SK-N-SH (cell line): Measurements from ENCODE around the gene OR2T29. TPM values are rescaled to one million over a fixed set of nuclear protein-coding genes. Genes with fewer than 3 reads are reported as not detected.
"Not testable (repeated sequence)": the region's sequence is repeated elsewhere in the genome, so short reads cannot be mapped to it uniquely, and the experiment has no call there.

Experiments
- CTCF ChIA-PET: fragments of 300-600, 350-600 bp; formaldehyde crosslinking; extraction: SDS; loops from one replicate; lab custom pipeline; 2021; lab: Yijun Ruan, JAX
- POLR2A ChIA-PET: fragments of 350-600 bp; sonication (Branson Sonifier 250); formaldehyde crosslinking; extraction: SDS; loops from one replicate; lab custom pipeline; 2020; ENCODE audit warnings: antibody characterized with exemption, inconsistent platforms; lab: Yijun Ruan, JAX
- DNase-seq: peaks from one replicate; pipeline ENCODE4 v3.0.0; 2012
- H2AFZ ChIP-seq: fragments of 200-600 bp; sonication (generic); 2 replicates; pipeline ENCODE4 v1.8.1; 2016; ENCODE audit warnings: antibody characterized with exemption, mild to moderate bottlenecking, low read depth
- H3F3A ChIP-seq: fragments of 200-600 bp; sonication (generic); replicated peaks from 2 replicates; pipeline ENCODE3; 2016; ENCODE audit warnings: antibody characterized with exemption, mild to moderate bottlenecking; ENCODE audit not compliant: insufficient read depth
- H3K27ac ChIP-seq, 2 experiments: fragments of 200-500 bp in 1 of 2; fragments of 200-600 bp in 1 of 2; sonication (Bioruptor generic) in 1 of 2; sonication (generic), shearing (Covaris generic) in 1 of 2; 2 replicates each; pipeline versions ENCODE4 v1.5.1 to v1.6.1; 2014 to 2016; ENCODE audit warnings: low read depth in 2 of 2, inconsistent platforms in 1 of 2, low read length in 1 of 2, mild to moderate bottlenecking in 1 of 2, mixed read lengths in 1 of 2
- H3K27me3 ChIP-seq: fragments of 200-600 bp; sonication (generic), shearing (Covaris generic); 2 replicates; pipeline ENCODE4 v1.6.1; 2016; ENCODE audit warnings: mixed run types; ENCODE audit not compliant: insufficient read depth
- H3K36me3 ChIP-seq, 2 experiments: fragments of 200-500 bp in 1 of 2; fragments of 200-600 bp in 1 of 2; sonication (Bioruptor generic) in 1 of 2; sonication (generic) in 1 of 2; replicated peaks in 1 of 2; 2 replicates each; pipeline versions ENCODE3 to v1.5.1; 2014 to 2016; ENCODE audit warnings: low read length in 1 of 2, mild to moderate bottlenecking in 1 of 2; ENCODE audit not compliant: insufficient read depth in 2 of 2, control insufficient read depth in 1 of 2
- H3K4me1 ChIP-seq, 2 experiments: fragments of 200-500 bp in 1 of 2; fragments of 200-600 bp in 1 of 2; sonication (Bioruptor generic) in 1 of 2; sonication (generic), shearing (Covaris generic) in 1 of 2; 2 replicates each; pipeline versions ENCODE4 v1.5.1 to v1.6.1; 2014 to 2016; ENCODE audit warnings: low read depth in 1 of 2, low read length in 1 of 2, mixed run types in 1 of 2; ENCODE audit not compliant: insufficient read depth in 2 of 2, control insufficient read depth in 1 of 2
- H3K4me2 ChIP-seq: fragments of 200-600 bp; sonication (generic), shearing (Covaris generic); 2 replicates; pipeline ENCODE4 v1.6.1; 2017; ENCODE audit warnings: mixed run types
- H3K4me3 ChIP-seq, 2 experiments: fragments of 200-500 bp in 1 of 2; fragments of 200-600 bp in 1 of 2; sonication (Bioruptor generic) in 1 of 2; sonication (generic), shearing (Covaris generic) in 1 of 2; 2 replicates each; pipeline versions ENCODE4 v1.5.1 to v1.8.1; 2014 to 2016; ENCODE audit warnings: low read depth in 2 of 2, inconsistent platforms in 1 of 2, low read length in 1 of 2, mild to moderate bottlenecking in 1 of 2, mixed read lengths in 1 of 2, moderate library complexity in 1 of 2
- H3K79me2 ChIP-seq: fragments of 200-600 bp; sonication (generic); 2 replicates; pipeline ENCODE4 v1.8.1; 2017; ENCODE audit warnings: mild to moderate bottlenecking; ENCODE audit not compliant: insufficient read depth
- H3K9ac ChIP-seq: fragments of 200-600 bp; sonication (generic); 2 replicates; pipeline ENCODE4 v1.6.1; 2017; ENCODE audit warnings: mixed run types
- H3K9me2 ChIP-seq: fragments of 200-600 bp; sonication (generic); 2 replicates; pipeline ENCODE4 v1.6.1; 2017; ENCODE audit warnings: mixed run types
- H3K9me3 ChIP-seq: fragments of 200-600 bp; sonication (generic); 2 replicates; pipeline ENCODE4 v1.6.1; 2017; ENCODE audit warnings: mixed run types, mild to moderate bottlenecking, moderate library complexity
- H4K20me1 ChIP-seq: fragments of 200-600 bp; sonication (generic); 2 replicates; pipeline ENCODE4 v1.6.1; 2017; ENCODE audit warnings: mild to moderate bottlenecking, mixed run types; ENCODE audit not compliant: insufficient read depth
- ELF1 ChIP-seq: IDR thresholded peaks from 2 replicates; pipeline ENCODE4 v1.4.0; 2012
- FOXJ3 ChIP-seq: sonication (generic); formaldehyde crosslinking; IDR thresholded peaks from 2 replicates; pipeline ENCODE4 v1.5.1; 2020; ENCODE audit warnings: mild to moderate bottlenecking, missing genetic modification reagents
- MEF2A ChIP-seq: IDR thresholded peaks from 2 replicates; pipeline ENCODE4 v1.4.0; 2012; ENCODE audit warnings: low read depth, borderline replicate concordance
- RAD21 ChIP-seq: IDR thresholded peaks from 2 replicates; pipeline ENCODE4 v1.6.1; 2012; ENCODE audit warnings: mild to moderate bottlenecking, low read length
- RFX5 ChIP-seq: IDR thresholded peaks from 2 replicates; pipeline ENCODE4 v1.6.1; 2012; ENCODE audit warnings: mild to moderate bottlenecking, improper control_type of control experiment, low read length
- RXRA ChIP-seq: IDR thresholded peaks from 2 replicates; pipeline ENCODE4 v1.4.0; 2012; ENCODE audit warnings: low read depth, mild to moderate bottlenecking, borderline replicate concordance
- SIN3A ChIP-seq: IDR thresholded peaks from 2 replicates; pipeline ENCODE4 v1.6.1; 2012; ENCODE audit warnings: low read depth, mild to moderate bottlenecking, low read length, moderate library complexity, borderline replicate concordance
- SMC3 ChIP-seq: IDR thresholded peaks from 2 replicates; pipeline ENCODE4 v1.6.1; 2012; ENCODE audit warnings: low read depth, low read length, improper control_type of control experiment
- WGBS: methylation state at CpG from one replicate; pipeline ENCODE4 v1.1.6; 2017; ENCODE audit warnings: low lambda C conversion rate; 5-methylcytosine and 5-hydroxymethylcytosine counted together
- polyA plus RNA-seq, 3 experiments: library from polyadenylated mRNA; depleted of rRNA; stranded (reverse); fragments of >200 nt; gene quantifications; 2 replicates each; pipeline ENCODE4 v1.2.3, GENCODE V29; 2012
- TF ChIP-seq, protein P1 (sequence below): IDR thresholded peaks from 2 replicates; pipeline ENCODE4 v1.6.1; 2012; ENCODE audit warnings: mild to moderate bottlenecking, low read depth, low read length, moderate library complexity
- TF ChIP-seq, protein P2 (sequence below): IDR thresholded peaks from 2 replicates; pipeline ENCODE4; 2012
- TF ChIP-seq, protein P3 (sequence below): fragments of 150-350 bp; IDR thresholded peaks from 2 replicates; pipeline ENCODE4 v1.6.1; 2016; ENCODE audit warnings: mild to moderate bottlenecking, low read depth, low read length

The OR2T29 gene
- polyA plus RNA-seq, 1 of the 3 experiments (the other 2 are of a cell fraction) = not detected

DNA sequence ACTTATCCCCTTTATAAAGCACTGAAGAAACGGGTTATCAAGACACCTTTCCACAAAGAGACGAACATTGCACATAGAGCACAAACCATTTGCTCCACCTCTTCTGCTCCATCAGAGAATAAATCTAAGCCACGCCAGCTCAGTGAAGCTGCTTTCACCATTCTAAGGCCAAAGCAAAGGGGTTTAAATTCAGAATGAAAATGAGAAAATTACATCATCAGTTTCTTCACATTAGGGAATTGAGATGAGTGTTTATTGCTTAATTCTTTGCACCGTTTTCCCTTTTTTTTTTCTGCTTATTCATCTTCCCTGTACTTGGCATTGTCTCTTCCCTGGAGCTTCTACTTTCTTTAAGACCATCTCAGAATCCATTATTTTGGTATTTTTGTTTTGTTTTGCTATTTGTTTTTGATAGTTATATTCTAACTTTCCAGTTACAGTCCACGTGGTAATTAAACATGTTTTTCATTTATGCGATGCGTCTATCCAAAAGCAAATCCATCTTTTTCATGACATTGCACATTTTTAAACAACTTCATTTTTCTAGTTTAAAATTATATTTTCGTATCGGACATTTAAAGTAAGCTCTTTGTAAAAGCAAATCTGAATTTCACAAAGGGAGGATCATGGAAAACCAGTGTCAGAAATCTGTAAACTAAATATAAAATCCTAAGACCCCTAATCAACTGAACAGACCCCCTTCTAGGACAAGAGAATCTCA, 13.8 kb upstream of the OR2T29 start:
- DNase-seq = no peak
- no peaks in the 10 kb centered on the region; a peak in 1 of 4 replicates for H3K4me1 ChIP-seq
- no peak overlapping the region for H2AFZ ChIP-seq
- ChIA-PET POLR2A (no interaction called here), CTCF (no interaction called here)
- H3K4me3 ChIP-seq = no peak overlapping the region
- H3K27me3 ChIP-seq = no peaks in the 10 kb centered on the region
- no peak overlapping the region for H3K4me2 ChIP-seq
- H4K20me1 ChIP-seq = no peaks in the 10 kb centered on the region
- H3K9ac ChIP-seq = no peak overlapping the region
- no peaks in the 10 kb centered on the region for H3K36me3 ChIP-seq
- no peaks in the 10 kb centered on the region for H3K79me2 ChIP-seq
- TF ChIP-seq, protein P1, sequence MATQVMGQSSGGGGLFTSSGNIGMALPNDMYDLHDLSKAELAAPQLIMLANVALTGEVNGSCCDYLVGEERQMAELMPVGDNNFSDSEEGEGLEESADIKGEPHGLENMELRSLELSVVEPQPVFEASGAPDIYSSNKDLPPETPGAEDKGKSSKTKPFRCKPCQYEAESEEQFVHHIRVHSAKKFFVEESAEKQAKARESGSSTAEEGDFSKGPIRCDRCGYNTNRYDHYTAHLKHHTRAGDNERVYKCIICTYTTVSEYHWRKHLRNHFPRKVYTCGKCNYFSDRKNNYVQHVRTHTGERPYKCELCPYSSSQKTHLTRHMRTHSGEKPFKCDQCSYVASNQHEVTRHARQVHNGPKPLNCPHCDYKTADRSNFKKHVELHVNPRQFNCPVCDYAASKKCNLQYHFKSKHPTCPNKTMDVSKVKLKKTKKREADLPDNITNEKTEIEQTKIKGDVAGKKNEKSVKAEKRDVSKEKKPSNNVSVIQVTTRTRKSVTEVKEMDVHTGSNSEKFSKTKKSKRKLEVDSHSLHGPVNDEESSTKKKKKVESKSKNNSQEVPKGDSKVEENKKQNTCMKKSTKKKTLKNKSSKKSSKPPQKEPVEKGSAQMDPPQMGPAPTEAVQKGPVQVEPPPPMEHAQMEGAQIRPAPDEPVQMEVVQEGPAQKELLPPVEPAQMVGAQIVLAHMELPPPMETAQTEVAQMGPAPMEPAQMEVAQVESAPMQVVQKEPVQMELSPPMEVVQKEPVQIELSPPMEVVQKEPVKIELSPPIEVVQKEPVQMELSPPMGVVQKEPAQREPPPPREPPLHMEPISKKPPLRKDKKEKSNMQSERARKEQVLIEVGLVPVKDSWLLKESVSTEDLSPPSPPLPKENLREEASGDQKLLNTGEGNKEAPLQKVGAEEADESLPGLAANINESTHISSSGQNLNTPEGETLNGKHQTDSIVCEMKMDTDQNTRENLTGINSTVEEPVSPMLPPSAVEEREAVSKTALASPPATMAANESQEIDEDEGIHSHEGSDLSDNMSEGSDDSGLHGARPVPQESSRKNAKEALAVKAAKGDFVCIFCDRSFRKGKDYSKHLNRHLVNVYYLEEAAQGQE = no peak
- TF ChIP-seq ELF1 (no peak), FOXJ3 (CRISPR knock-in tag) (no peak), MEF2A (no peak), RAD21 (no peak), RFX5 (no peak), RXRA (no peak), SIN3A (no peak), SMC3 (no peak)
- TF ChIP-seq, protein P2, sequence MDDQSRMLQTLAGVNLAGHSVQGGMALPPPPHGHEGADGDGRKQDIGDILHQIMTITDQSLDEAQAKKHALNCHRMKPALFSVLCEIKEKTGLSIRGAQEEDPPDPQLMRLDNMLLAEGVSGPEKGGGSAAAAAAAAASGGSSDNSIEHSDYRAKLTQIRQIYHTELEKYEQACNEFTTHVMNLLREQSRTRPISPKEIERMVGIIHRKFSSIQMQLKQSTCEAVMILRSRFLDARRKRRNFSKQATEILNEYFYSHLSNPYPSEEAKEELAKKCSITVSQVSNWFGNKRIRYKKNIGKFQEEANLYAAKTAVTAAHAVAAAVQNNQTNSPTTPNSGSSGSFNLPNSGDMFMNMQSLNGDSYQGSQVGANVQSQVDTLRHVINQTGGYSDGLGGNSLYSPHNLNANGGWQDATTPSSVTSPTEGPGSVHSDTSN = no peak
- TF ChIP-seq, protein P3, sequence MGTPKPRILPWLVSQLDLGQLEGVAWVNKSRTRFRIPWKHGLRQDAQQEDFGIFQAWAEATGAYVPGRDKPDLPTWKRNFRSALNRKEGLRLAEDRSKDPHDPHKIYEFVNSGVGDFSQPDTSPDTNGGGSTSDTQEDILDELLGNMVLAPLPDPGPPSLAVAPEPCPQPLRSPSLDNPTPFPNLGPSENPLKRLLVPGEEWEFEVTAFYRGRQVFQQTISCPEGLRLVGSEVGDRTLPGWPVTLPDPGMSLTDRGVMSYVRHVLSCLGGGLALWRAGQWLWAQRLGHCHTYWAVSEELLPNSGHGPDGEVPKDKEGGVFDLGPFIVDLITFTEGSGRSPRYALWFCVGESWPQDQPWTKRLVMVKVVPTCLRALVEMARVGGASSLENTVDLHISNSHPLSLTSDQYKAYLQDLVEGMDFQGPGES = no peak
- WGBS = 19% methylated on average over 9 of the region's 9 CpGs
- H3F3A ChIP-seq = no peaks in the 10 kb centered on the region
- H3K9me3 ChIP-seq = no peaks in the 10 kb centered on the region
- no peak overlapping the region for H3K27ac ChIP-seq
- H3K9me2 ChIP-seq = no peaks in the 10 kb centered on the region

DNA sequence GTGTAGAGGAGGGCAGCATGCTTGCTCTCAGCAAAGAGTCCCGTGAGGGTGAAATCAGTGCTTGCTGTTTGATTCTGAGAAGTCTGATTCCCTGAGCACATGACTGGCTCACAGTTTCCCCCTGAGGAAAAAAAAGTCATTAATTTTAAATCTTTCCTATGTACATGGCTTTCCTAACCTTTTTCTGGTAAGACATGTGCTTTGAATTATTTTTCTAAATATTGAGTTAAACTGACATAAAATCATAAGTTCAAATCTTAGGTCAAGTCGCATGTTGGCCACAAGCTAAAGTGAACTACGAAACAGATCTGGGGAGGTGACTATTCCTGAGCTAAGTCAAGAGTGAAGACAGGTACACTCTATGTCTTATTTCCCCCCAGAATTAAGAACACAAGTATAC, 12.1 kb upstream of the OR2T29 start, which contains the start of gene OR2T34:
OR2T34 (minus strand) TSS at position 101 of the 400 bp plus-strand sequence; CDS start at position 101, 0 bp downstream.
- H3K27ac ChIP-seq, H3K27me3 ChIP-seq, H3K9me3 ChIP-seq, DNase-seq, POLR2A ChIA-PET, H3K9ac ChIP-seq, H3K4me1 ChIP-seq, H3K79me2 ChIP-seq, H3K36me3 ChIP-seq, H3K9me2 ChIP-seq, H3K4me2 ChIP-seq, CTCF ChIA-PET, H4K20me1 ChIP-seq, H3K4me3 ChIP-seq, H2AFZ ChIP-seq, H3F3A ChIP-seq: not testable (repeated sequence)
- WGBS = 2% methylated on average over 3 of the region's 3 CpGs

DNA sequence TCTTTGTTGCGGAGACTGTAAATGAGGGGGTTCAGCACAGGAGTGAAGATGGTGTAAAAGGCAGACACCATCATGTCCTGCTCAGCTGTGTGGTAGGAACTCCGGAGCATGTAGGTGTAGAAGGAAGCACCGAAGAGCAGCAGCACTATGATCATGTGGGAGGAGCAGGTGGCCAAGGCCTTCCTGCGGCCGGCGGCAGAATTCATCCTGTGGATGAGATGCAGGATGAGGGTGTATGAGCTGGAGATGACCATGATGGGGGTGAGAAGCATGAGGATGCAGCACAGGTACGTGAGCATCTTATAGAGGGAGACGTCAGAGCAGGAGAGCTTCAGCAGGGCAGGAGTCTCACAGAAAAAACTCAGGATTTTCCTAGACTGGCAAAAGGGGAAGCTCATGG, 11.3 kb upstream of the OR2T29 start:
- H3K4me1 ChIP-seq, H3K79me2 ChIP-seq, H3K9me3 ChIP-seq, CTCF ChIA-PET, H3K27me3 ChIP-seq, H3K36me3 ChIP-seq, H3K4me2 ChIP-seq, H3K27ac ChIP-seq, H3K9me2 ChIP-seq, H3K4me3 ChIP-seq, POLR2A ChIA-PET, DNase-seq, H4K20me1 ChIP-seq, H3F3A ChIP-seq, H2AFZ ChIP-seq, H3K9ac ChIP-seq: not testable (repeated sequence)
- 19% methylated on average over 5 of the region's 8 CpGs for WGBS

DNA sequence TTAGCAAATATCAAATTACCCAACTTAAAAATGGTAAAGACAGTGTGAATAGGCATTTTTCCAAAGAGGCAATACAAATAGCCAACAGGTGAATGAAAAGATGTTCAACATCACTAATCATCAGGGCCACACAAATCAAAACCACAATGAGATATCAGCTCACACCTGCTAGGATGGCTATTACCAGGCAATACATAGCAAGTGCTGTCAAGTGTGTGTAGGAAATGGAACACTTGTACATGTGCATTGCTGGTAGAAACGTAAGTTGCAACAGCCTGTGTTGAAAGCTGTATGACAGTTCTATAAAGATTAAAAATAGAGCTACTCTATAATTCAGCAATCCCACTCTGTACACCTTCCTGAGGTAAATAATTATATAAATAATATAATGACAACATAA, 9.5 kb upstream of the OR2T29 start:
- POLR2A ChIA-PET, H4K20me1 ChIP-seq, H3K36me3 ChIP-seq, H3K27ac ChIP-seq, H3K27me3 ChIP-seq, DNase-seq, H3K4me1 ChIP-seq, H3K9me2 ChIP-seq, H3K79me2 ChIP-seq, H3F3A ChIP-seq, H3K9me3 ChIP-seq, H2AFZ ChIP-seq, H3K9ac ChIP-seq, H3K4me2 ChIP-seq, H3K4me3 ChIP-seq, CTCF ChIA-PET: not testable (repeated sequence)
- no CpG with 5 or more reads among the region's 1 CpG for WGBS
